ENCODE data around the gene SHLD1.

Gene SHLD1

GRCh38 chr20:5827861-5828260 lies 77.7 kb downstream of the SHLD1 start:
- TF ChIP-seq CEBPB (IDR thresholded peaks at IDR 0.05) (no peak), CREB1 (IDR thresholded peaks at IDR 0.05; ENCODE audit: low read depth) (no peak), TEAD4 (IDR thresholded peaks at IDR 0.05) (no peak), RAD21 (IDR thresholded peaks at IDR 0.05; ENCODE audit: low read depth) (no peak), YY1 (IDR thresholded peaks at IDR 0.05; ENCODE audit: low read depth) (no peak), TCF12 (IDR thresholded peaks at IDR 0.05; ENCODE audit: low read depth) (no peak), TAF1 (IDR thresholded peaks at IDR 0.05; ENCODE audit: low read depth) (no peak), EGR1 (IDR thresholded peaks at IDR 0.05) (no peak), REST (IDR thresholded peaks at IDR 0.05; ENCODE audit: low read depth) (no peak), USF1 (IDR thresholded peaks at IDR 0.05) (no peak), EP300 (IDR thresholded peaks at IDR 0.05; ENCODE audit: borderline replicate concordance) (no peak), MAX (IDR thresholded peaks at IDR 0.05) (no peak), FOXM1 (IDR thresholded peaks at IDR 0.05; ENCODE audit: borderline replicate concordance, low read depth) (no peak), NFIC (IDR thresholded peaks at IDR 0.05) (no peak)

- TF ChIP-seq FOXM1 (IDR thresholded peaks at IDR 0.05; ENCODE audit: borderline replicate concordance, low read depth) (no peak), EP300 (IDR thresholded peaks at IDR 0.05; ENCODE audit: borderline replicate concordance) (no peak), TAF1 (IDR thresholded peaks at IDR 0.05; ENCODE audit: low read depth) (no peak), REST (IDR thresholded peaks at IDR 0.05; ENCODE audit: low read depth) (no peak), NFIC (IDR thresholded peaks at IDR 0.05) (no peak), EGR1 (IDR thresholded peaks at IDR 0.05) (no peak), CREB1 (IDR thresholded peaks at IDR 0.05; ENCODE audit: low read depth) (no peak), ZBTB7A (IDR thresholded peaks at IDR 0.05; ENCODE audit: low read depth) (no peak), USF1 (IDR thresholded peaks at IDR 0.05) (no peak), MAX (IDR thresholded peaks at IDR 0.05) (no peak), YY1 (IDR thresholded peaks at IDR 0.05; ENCODE audit: low read depth) (no peak), CEBPB (IDR thresholded peaks at IDR 0.05) (no peak), TEAD4 (IDR thresholded peaks at IDR 0.05) (no peak), RAD21 (IDR thresholded peaks at IDR 0.05; ENCODE audit: low read depth) (no peak), TCF12 (IDR thresholded peaks at IDR 0.05; ENCODE audit: low read depth) (no peak)
Observed at GRCh38 chr20:5829241-5829809, 79.1 kb downstream of the SHLD1 start.

- TF ChIP-seq EGR1 (IDR thresholded peaks at IDR 0.05) = no peak
- TF ChIP-seq TCF12 (IDR thresholded peaks at IDR 0.05; ENCODE audit: low read depth) = no peak
- no peak for TF ChIP-seq USF1 (IDR thresholded peaks at IDR 0.05)
- no peak for TF ChIP-seq ZBTB7A (IDR thresholded peaks at IDR 0.05; ENCODE audit: low read depth)
- TF ChIP-seq MAX (IDR thresholded peaks at IDR 0.05) = no peak
- no peak for TF ChIP-seq RAD21 (IDR thresholded peaks at IDR 0.05; ENCODE audit: low read depth)
- TF ChIP-seq CREB1 (IDR thresholded peaks at IDR 0.05; ENCODE audit: low read depth) = no peak
- TF ChIP-seq YY1 (IDR thresholded peaks at IDR 0.05; ENCODE audit: low read depth) = no peak
- no peak for TF ChIP-seq NFIC (IDR thresholded peaks at IDR 0.05)
- TF ChIP-seq FOXM1 (IDR thresholded peaks at IDR 0.05; ENCODE audit: borderline replicate concordance, low read depth) = no peak
Observed at GRCh38 chr20:5831539-5832237, 81.5 kb downstream of the SHLD1 start.

- TF ChIP-seq TAF1 (IDR thresholded peaks at IDR 0.05; ENCODE audit: low read depth) (no peak), FOXM1 (IDR thresholded peaks at IDR 0.05; ENCODE audit: borderline replicate concordance, low read depth) (no peak), USF1 (IDR thresholded peaks at IDR 0.05) (no peak), EP300 (IDR thresholded peaks at IDR 0.05; ENCODE audit: borderline replicate concordance) (no peak), RAD21 (IDR thresholded peaks at IDR 0.05; ENCODE audit: low read depth) (no peak), TEAD4 (IDR thresholded peaks at IDR 0.05) (no peak), ZBTB7A (IDR thresholded peaks at IDR 0.05; ENCODE audit: low read depth) (no peak), CREB1 (IDR thresholded peaks at IDR 0.05; ENCODE audit: low read depth) (no peak), YY1 (IDR thresholded peaks at IDR 0.05; ENCODE audit: low read depth) (no peak), EGR1 (IDR thresholded peaks at IDR 0.05) (no peak), CEBPB (IDR thresholded peaks at IDR 0.05) (no peak), TCF12 (IDR thresholded peaks at IDR 0.05; ENCODE audit: low read depth) (no peak), REST (IDR thresholded peaks at IDR 0.05; ENCODE audit: low read depth) (no peak), MAX (IDR thresholded peaks at IDR 0.05) (no peak), NFIC (IDR thresholded peaks at IDR 0.05) (no peak)
Observed at GRCh38 chr20:5833309-5833941, 83.2 kb downstream of the SHLD1 start.

All from Ishikawa (cell line).